GM23248 (cell line): ENCODE results near the gene PITPNB. TPM values are rescaled to one million over a fixed set of nuclear protein-coding genes. Genes with fewer than 3 reads are reported as not detected.

Experiments used
- DNase-seq: peaks from one replicate; pipeline ENCODE4 v3.0.0-alpha.2; 2015
- H2AFZ ChIP-seq: fragments of 200-600 bp; sonication (generic); 2 replicates; pipeline ENCODE4 v1.6.1; 2016; ENCODE audit warnings: antibody characterized with exemption
- H3F3A ChIP-seq: fragments of 200-600 bp; sonication (generic); 2 replicates; pipeline ENCODE4 v1.6.1; 2016; ENCODE audit warnings: mild to moderate bottlenecking, antibody characterized with exemption, mixed run types; ENCODE audit not compliant: insufficient read depth
- H3K27ac ChIP-seq: fragments of 200-600 bp; sonication (generic); 2 replicates; pipeline ENCODE4 v1.5.1; 2016; ENCODE audit warnings: mild to moderate bottlenecking
- H3K27me3 ChIP-seq: fragments of 200-600 bp; sonication (generic); replicated peaks from 2 replicates; pipeline ENCODE4 v1.6.1; 2016; ENCODE audit warnings: mild to moderate bottlenecking; ENCODE audit not compliant: insufficient read depth
- H3K36me3 ChIP-seq: fragments of 200-600 bp; sonication (generic); 2 replicates; pipeline ENCODE4 v1.6.1; 2016; ENCODE audit warnings: low read depth, mild to moderate bottlenecking
- H3K4me1 ChIP-seq: fragments of 200-600 bp; sonication (generic); 2 replicates; pipeline ENCODE4 v1.6.1; 2016; ENCODE audit warnings: mild to moderate bottlenecking; ENCODE audit not compliant: insufficient read depth
- H3K4me2 ChIP-seq: fragments of 200-600 bp; sonication (generic); one replicate; pipeline ENCODE4 v1.6.1; 2016; ENCODE audit warnings: mild to moderate bottlenecking; ENCODE audit not compliant: unreplicated experiment
- H3K4me3 ChIP-seq: fragments of 200-600 bp; sonication (generic); 2 replicates; pipeline ENCODE4 v1.5.1; 2016; ENCODE audit warnings: mild to moderate bottlenecking
- H3K79me2 ChIP-seq: fragments of 200-600 bp; sonication (generic); 2 replicates; pipeline ENCODE4 v1.6.1; 2016; ENCODE audit warnings: mild to moderate bottlenecking; ENCODE audit not compliant: insufficient read depth
- H3K9ac ChIP-seq: fragments of 200-600 bp; sonication (generic); 2 replicates; pipeline ENCODE4 v1.6.1; 2016; ENCODE audit warnings: mild to moderate bottlenecking
- H3K9me2 ChIP-seq: fragments of 200-600 bp; sonication (generic); 2 replicates; pipeline ENCODE4 v1.6.1; 2016; ENCODE audit warnings: mixed run types, mild to moderate bottlenecking, moderate library complexity; ENCODE audit not compliant: insufficient read depth
- H3K9me3 ChIP-seq: fragments of 200-600 bp; sonication (generic); one replicate; pipeline ENCODE4 v1.6.1; 2017; ENCODE audit warnings: low read depth
- H4K20me1 ChIP-seq: fragments of 200-600 bp; sonication (generic); 2 replicates; pipeline ENCODE4 v1.6.0; 2016; ENCODE audit not compliant: insufficient read depth
- EZH2 ChIP-seq: fragments of 200-600 bp; sonication (generic); IDR thresholded peaks from 2 replicates; pipeline ENCODE4 v1.6.1; 2018; ENCODE audit warnings: antibody characterized with exemption, mild to moderate bottlenecking; ENCODE audit not compliant: insufficient read depth, poor library complexity, severe bottlenecking
- EZH2phosphoT487 ChIP-seq: fragments of 200-600 bp; sonication (generic); IDR thresholded peaks from 2 replicates; pipeline ENCODE4 v1.6.1; 2018; ENCODE audit warnings: antibody characterized with exemption, moderate library complexity, mild to moderate bottlenecking, low read depth; ENCODE audit not compliant: insufficient read depth
- WGBS, 2 experiments: methylation state at CpG; one replicate each; pipeline ENCODE4 v1.1.6; 2015 to 2017; ENCODE audit warnings: low lambda C conversion rate in 2 of 2, low coverage in 1 of 2; ENCODE audit errors: missing lambda C conversion rate in 2 of 2; 5-methylcytosine and 5-hydroxymethylcytosine counted together
- in situ Hi-C: fragments of 300-500 bp; cut with MboI; formaldehyde crosslinking; loops from 2 replicates; pipeline ENCODE4 v1.15.0; 2020
- polyA plus RNA-seq: library from polyadenylated mRNA; unstranded; fragments of >200 nt; fragmentation: Nextera tagmentation; extraction: Ambion mirVana; gene quantifications from 2 replicates; pipeline ENCODE4 v1.2.1, GENCODE V29; 2016
- total RNA-seq: library from RNA; depleted of rRNA; stranded (reverse); fragments of >200 nt; shearing (Covaris generic); gene quantifications from 2 replicates; pipeline ENCODE4 v1.2.3, GENCODE V29; 2014

The PITPNB gene
- total and polyA plus RNA-seq, 2 experiments from 2014 or later, result 17.7 to 82.1 TPM

DNA sequence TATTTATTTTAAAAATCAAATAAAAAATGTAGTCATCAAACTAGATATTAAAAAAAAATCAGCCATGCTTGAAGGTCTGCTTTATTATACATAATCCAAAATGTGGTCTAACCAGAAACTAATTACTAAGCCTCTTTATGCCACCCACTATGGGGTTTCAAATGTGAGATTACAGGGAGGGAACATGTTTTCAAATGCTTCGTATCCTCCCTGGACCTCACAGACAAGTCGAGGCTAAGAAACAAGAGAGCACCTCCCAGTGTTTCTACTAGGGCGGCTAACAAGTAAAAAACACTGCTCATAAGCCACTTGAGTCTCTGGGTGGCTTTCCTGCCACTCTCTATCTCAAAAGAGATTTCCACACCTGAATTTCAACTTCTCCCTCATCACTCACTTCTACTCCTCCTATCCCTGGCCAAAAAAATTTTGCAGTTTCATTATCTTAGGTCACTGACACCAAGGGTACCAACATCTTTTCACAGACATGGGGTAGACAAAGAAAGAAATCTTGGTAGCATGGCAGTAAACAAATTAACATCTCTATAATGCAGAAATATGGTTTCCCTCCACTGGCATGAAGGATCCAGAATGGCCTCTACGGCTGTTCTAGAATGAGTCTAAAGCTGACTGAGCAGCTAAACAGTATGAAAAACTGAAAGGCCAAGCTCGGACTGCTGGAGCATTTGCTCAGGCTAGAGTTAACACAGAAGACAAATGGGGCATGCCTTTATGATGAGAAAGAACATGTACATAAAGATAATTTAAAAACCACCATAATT is 50.9 kb downstream of the PITPNB start:
- DNase-seq, result peak; percentile 42
- in situ Hi-C loops, result no loop called here
- H3K9ac ChIP-seq, result peak overlapping the region; percentile 57

DNA sequence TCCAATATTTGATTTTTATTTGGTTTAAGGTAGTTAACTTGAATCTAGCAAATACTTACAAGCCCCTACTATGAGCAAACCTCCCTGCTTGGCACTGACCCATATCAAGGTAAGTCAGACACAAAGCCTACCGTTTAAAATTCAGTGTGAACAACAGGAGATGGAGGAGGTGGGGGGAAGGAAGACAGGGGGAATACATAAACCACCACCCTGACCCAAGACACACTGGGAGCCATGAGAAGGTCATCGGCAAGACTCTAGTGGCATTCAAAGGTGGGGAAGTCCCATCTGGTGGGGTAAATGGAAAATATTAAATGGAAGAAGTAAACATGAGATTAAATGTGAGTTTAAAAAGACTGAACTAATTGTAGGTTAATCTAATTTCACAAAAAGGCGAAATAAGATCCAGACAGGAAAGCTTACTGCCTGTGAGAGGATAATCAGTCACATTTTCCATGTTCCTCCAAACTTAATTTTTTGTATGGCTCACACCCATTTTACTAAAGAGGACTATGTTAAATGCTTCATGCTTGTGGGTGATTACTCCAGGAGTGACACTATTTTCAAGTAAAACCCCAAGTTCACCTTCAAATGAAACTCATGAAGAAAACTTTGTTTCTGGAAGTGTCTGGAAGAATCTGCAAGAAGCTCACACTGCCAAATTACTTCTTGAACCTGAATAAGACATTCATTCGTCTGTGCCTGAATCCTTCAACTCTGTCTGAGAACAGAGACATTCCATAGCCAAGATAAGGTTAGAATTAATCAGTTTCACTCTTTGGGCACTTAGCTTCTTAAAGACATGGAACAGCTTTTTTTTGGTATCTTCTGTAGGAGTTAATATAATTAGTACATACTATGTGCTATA is 51.7 kb downstream of the PITPNB start:
- Histone ChIP-seq H4K20me1 (no peaks in the 10 kb centered on the region), H3K27ac (peak overlapping the region; percentile 98), H3K79me2 (peaks cover 68% of the 10 kb centered on the region), H3K9ac (peak overlapping the region; percentile 78), H3K4me2 (peak overlapping the region; percentile 83), H3K4me1 (peaks cover 54% of the 10 kb centered on the region), H3F3A (peaks cover 67% of the 10 kb centered on the region), H3K9me3 (no peaks in the 10 kb centered on the region), H3K27me3 (no peaks in the 10 kb centered on the region), H3K36me3 (peaks cover 16% of the 10 kb centered on the region; the same call in 1 of the 2 replicates), H3K9me2 (no peaks in the 10 kb centered on the region), H3K4me3 (peak overlapping the region; percentile 47), H2AFZ (no peak overlapping the region)
- peak; percentile 58 for DNase-seq
- in situ Hi-C loops, result no loop called here
- WGBS, 2 experiments, result 25 to 26% methylated on average over 4 of the region's 4 CpGs
- TF ChIP-seq EZH2phosphoT487, result no peak
- TF ChIP-seq EZH2, result no peak

More for the DNA sequence above, 50.9 kb downstream of the PITPNB start:
- Histone ChIP-seq H3F3A (peaks cover 67% of the 10 kb centered on the region), H3K27ac (peak overlapping the region; percentile 98), H2AFZ (peak overlapping the region; percentile 27), H3K4me1 (peaks cover 54% of the 10 kb centered on the region), H4K20me1 (no peaks in the 10 kb centered on the region), H3K4me2 (peak overlapping the region; percentile 83), H3K9me3 (no peaks in the 10 kb centered on the region), H3K9me2 (no peaks in the 10 kb centered on the region), H3K27me3 (no peaks in the 10 kb centered on the region), H3K36me3 (peaks cover 19% of the 10 kb centered on the region), H3K79me2 (peaks cover 68% of the 10 kb centered on the region), H3K4me3 (peak overlapping the region; percentile 43)
- WGBS, 2 experiments, result 67 to 70% methylated on average over 5 of the region's 5 CpGs
- no peak for TF ChIP-seq EZH2
- TF ChIP-seq EZH2phosphoT487, result no peak

DNA sequence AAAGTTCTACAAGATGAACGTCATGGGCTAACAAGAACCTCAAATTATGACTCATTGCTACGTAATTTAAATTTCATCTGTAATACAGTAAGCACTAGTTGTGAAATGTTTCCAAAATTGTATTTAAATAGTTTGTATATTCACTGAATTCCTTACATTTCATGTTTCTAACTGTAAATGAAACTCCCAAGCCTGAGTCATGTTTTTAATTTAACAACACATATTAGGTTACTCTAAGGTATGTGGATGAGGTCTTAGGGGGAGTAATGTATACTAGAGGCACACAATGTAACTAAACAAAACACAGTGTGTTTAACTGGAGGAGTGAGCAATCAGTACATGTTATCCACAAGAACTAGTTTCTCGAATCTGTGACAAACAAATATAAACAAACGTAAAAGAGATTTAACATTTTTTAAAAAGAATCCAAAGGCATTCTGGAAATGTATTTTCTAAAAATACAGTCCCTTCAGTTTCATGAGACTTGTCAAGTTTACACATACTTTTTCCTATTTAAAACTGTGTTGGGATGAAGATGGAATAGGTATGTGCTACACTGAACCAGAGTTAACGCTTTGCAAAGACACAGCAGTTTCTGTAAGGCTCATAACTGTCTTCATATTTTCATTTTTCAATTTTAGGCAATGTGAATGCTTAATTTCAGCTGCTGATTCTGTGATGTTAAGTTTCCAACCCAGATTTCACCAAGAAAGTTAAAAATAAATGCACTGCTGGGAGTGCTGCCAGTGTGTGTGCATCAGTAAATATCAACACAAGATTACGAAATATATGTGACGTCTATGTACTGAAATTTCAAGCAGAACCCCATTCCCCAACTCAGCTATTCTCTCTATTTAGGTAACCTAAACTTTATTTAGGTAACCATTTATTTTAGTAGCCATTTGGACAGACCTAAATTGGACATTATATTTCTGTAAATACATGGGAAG is 52.6 kb downstream of the PITPNB start:
- Histone ChIP-seq H2AFZ (no peak overlapping the region), H3K79me2 (peaks cover 69% of the 10 kb centered on the region), H3K9me2 (no peaks in the 10 kb centered on the region), H3K36me3 (peaks cover 13% of the 10 kb centered on the region; the same call in 1 of the 2 replicates), H3K9me3 (no peaks in the 10 kb centered on the region), H3K4me2 (peak overlapping the region; percentile 83), H3K9ac (peak overlapping the region; percentile 78), H3K4me1 (peaks cover 54% of the 10 kb centered on the region), H3K4me3 (peak overlapping the region; percentile 47), H3K27ac (peak overlapping the region; percentile 98), H3F3A (peaks cover 67% of the 10 kb centered on the region), H4K20me1 (no peaks in the 10 kb centered on the region), H3K27me3 (no peaks in the 10 kb centered on the region)
- DNase-seq, result peak; percentile 95
- WGBS, 2 experiments, result 0 to 1% methylated on average over 7 of the region's 7 CpGs
- in situ Hi-C loops, result no loop called here
- no peak for TF ChIP-seq EZH2phosphoT487
- TF ChIP-seq EZH2, result no peak
